H9 (cell line): Measurements from ENCODE around the gene MRGPRG. TPM values are rescaled to one million over a fixed set of nuclear protein-coding genes. Genes with fewer than 3 reads are reported as not detected.

Source experiments
- DNase-seq: peaks from one replicate; pipeline ENCODE4 v3.0.0-alpha.2; 2017
- H2AFZ ChIP-seq: one replicate; pipeline ENCODE4 v1.6.1; 2013; ENCODE audit warnings: mild to moderate bottlenecking, low read length, control low read depth, moderate library complexity
- H2AK5ac ChIP-seq: 2 replicates; pipeline ENCODE4 v1.6.1; 2013; ENCODE audit warnings: low read length, control low read depth, mixed read lengths; ENCODE audit not compliant: insufficient read length
- H2BK120ac ChIP-seq: one replicate; pipeline ENCODE4 v1.6.1; 2013; ENCODE audit warnings: low read depth, mild to moderate bottlenecking, low read length, control low read depth, inconsistent platforms; ENCODE audit not compliant: poor library complexity, severe bottlenecking
- H2BK12ac ChIP-seq: 2 replicates; pipeline ENCODE4 v1.6.1; 2013; ENCODE audit warnings: low read length, control low read depth, mixed read lengths, low read depth; ENCODE audit not compliant: insufficient read length
- H2BK15ac ChIP-seq: 2 replicates; pipeline ENCODE4 v1.6.1; 2013; ENCODE audit warnings: low read depth, low read length, control low read depth
- H2BK20ac ChIP-seq: one replicate; pipeline ENCODE4 v1.6.1; 2013; ENCODE audit warnings: low read depth, mild to moderate bottlenecking, low read length, control low read depth, inconsistent platforms; ENCODE audit not compliant: poor library complexity, severe bottlenecking
- H2BK5ac ChIP-seq: 2 replicates; pipeline ENCODE4 v1.6.1; 2013; ENCODE audit warnings: low read length, control low read depth, mixed read lengths; ENCODE audit not compliant: insufficient read length
- H3K14ac ChIP-seq: 2 replicates; pipeline ENCODE4 v1.6.1; 2013; ENCODE audit warnings: low read length, control low read depth; ENCODE audit not compliant: insufficient read depth
- H3K18ac ChIP-seq: 2 replicates; pipeline ENCODE4 v1.6.1; 2013; ENCODE audit warnings: low read depth, mild to moderate bottlenecking, mixed read lengths, low read length, control low read depth; ENCODE audit not compliant: insufficient read length
- H3K23ac ChIP-seq: 2 replicates; pipeline ENCODE4 v1.6.1; 2013; ENCODE audit warnings: low read length, control low read depth, mixed read lengths, low read depth; ENCODE audit not compliant: insufficient read length
- H3K23me2 ChIP-seq: 2 replicates; pipeline ENCODE4 v1.6.1; 2013; ENCODE audit warnings: low read depth, mild to moderate bottlenecking, mixed read lengths, low read length, control low read depth; ENCODE audit not compliant: insufficient read length, poor library complexity, severe bottlenecking
- H3K27ac ChIP-seq: 2 replicates; pipeline ENCODE4 v1.5.1; 2013; ENCODE audit warnings: low read length, control low read depth, mixed read lengths, low read depth; ENCODE audit not compliant: insufficient read length
- H3K27me3 ChIP-seq: 2 replicates; pipeline ENCODE4 v1.6.1; 2013; ENCODE audit warnings: low read length, control low read depth, inconsistent platforms; ENCODE audit not compliant: insufficient read depth
- H3K4ac ChIP-seq: 2 replicates; pipeline ENCODE4 v1.6.1; 2013; ENCODE audit warnings: low read depth, mild to moderate bottlenecking, control low read depth, inconsistent platforms, low read length, moderate library complexity
- H3K4me1 ChIP-seq: 2 replicates; pipeline ENCODE4 v1.6.1; 2013; ENCODE audit warnings: low read length, control low read depth, inconsistent platforms; ENCODE audit not compliant: insufficient read depth
- H3K4me2 ChIP-seq: 2 replicates; pipeline ENCODE4 v1.6.1; 2013; ENCODE audit warnings: low read length, control low read depth, mixed read lengths; ENCODE audit not compliant: insufficient read length, insufficient read depth
- H3K56ac ChIP-seq: 2 replicates; pipeline ENCODE4 v1.6.1; 2013; ENCODE audit warnings: low read depth, mild to moderate bottlenecking, mixed read lengths, low read length, control low read depth; ENCODE audit not compliant: insufficient read length
- H3K79me1 ChIP-seq: 2 replicates; pipeline ENCODE4 v1.6.1; 2013; ENCODE audit warnings: low read depth, mild to moderate bottlenecking, moderate library complexity, low read length, control low read depth, inconsistent platforms; ENCODE audit not compliant: insufficient read depth, poor library complexity, severe bottlenecking
- H3K79me2 ChIP-seq: 2 replicates; pipeline ENCODE4 v1.6.1; 2013; ENCODE audit warnings: low read length, control low read depth, inconsistent platforms; ENCODE audit not compliant: insufficient read depth
- H3K9ac ChIP-seq: 2 replicates; pipeline ENCODE4 v1.6.1; 2013; ENCODE audit warnings: low read length, control low read depth, mixed read lengths; ENCODE audit not compliant: insufficient read length; ENCODE audit errors: extremely low read depth
- H3K9me3 ChIP-seq: one replicate; pipeline ENCODE4 v1.6.1; 2013; ENCODE audit warnings: low read depth, low read length, inconsistent platforms; ENCODE audit not compliant: control insufficient read depth
- H3T11ph ChIP-seq: one replicate; pipeline ENCODE4 v1.6.1; 2013; ENCODE audit warnings: mild to moderate bottlenecking, low read length, control low read depth, inconsistent platforms
- H4K20me1 ChIP-seq: one replicate; pipeline ENCODE4 v1.6.1; 2013; ENCODE audit not compliant: control insufficient read depth, insufficient read length, insufficient read depth
- H4K5ac ChIP-seq: 2 replicates; pipeline ENCODE4 v1.6.1; 2013; ENCODE audit warnings: low read depth, mild to moderate bottlenecking, mixed read lengths, low read length, control low read depth; ENCODE audit not compliant: insufficient read length
- H4K8ac ChIP-seq: replicated peaks from 2 replicates; pipeline ENCODE4 v1.6.1; 2013; ENCODE audit warnings: low read length, control low read depth, mixed read lengths, low read depth; ENCODE audit not compliant: insufficient read length
- H4K91ac ChIP-seq: 2 replicates; pipeline ENCODE4 v1.6.1; 2013; ENCODE audit warnings: low read depth, mild to moderate bottlenecking, moderate library complexity, mixed read lengths, low read length, control low read depth; ENCODE audit not compliant: insufficient read length
- H3K27ac Mint-ChIP-seq, 3 experiments: 2 replicates in 2 of 3; 3 replicates in 1 of 3; pipeline ENCODE4 v1.8.0; 2020 to 2021; ENCODE audit warnings: mixed read lengths in 3 of 3, mild to moderate bottlenecking in 1 of 3, moderate library complexity in 1 of 3
- H3K27me3 Mint-ChIP-seq: 2 replicates; pipeline ENCODE4 v1.8.0; 2021; ENCODE audit warnings: low read depth, mild to moderate bottlenecking, moderate library complexity, mixed read lengths
- H3K36me3 Mint-ChIP-seq, 3 experiments: 2 replicates in 2 of 3; 3 replicates in 1 of 3; pipeline ENCODE4 v1.8.0; 2020 to 2021; ENCODE audit warnings: low read depth in 3 of 3, mixed read lengths in 3 of 3; ENCODE audit not compliant: insufficient read depth in 1 of 3
- H3K4me1 Mint-ChIP-seq, 2 experiments: 2 replicates each; pipeline ENCODE4 v1.8.0; 2020; ENCODE audit warnings: mixed read lengths in 2 of 2
- H3K4me3 Mint-ChIP-seq, 2 experiments: 2 replicates in 1 of 2; 3 replicates in 1 of 2; pipeline ENCODE4 v1.8.0; 2020 to 2021; ENCODE audit warnings: mild to moderate bottlenecking in 2 of 2, mixed read lengths in 2 of 2, moderate library complexity in 1 of 2
- H3K9me3 Mint-ChIP-seq, 2 experiments: 2 replicates in 1 of 2; 3 replicates in 1 of 2; pipeline ENCODE4 v1.8.0; 2020; ENCODE audit warnings: mild to moderate bottlenecking in 2 of 2, mixed read lengths in 2 of 2, moderate library complexity in 1 of 2
- CTCF ChIP-seq: fragments of 200-600 bp; sonication (generic); conservative IDR thresholded peaks from 3 replicates; pipeline ENCODE4 v1.8.0; 2021; ENCODE audit warnings: antibody characterized with exemption, mild to moderate bottlenecking
- WGBS: extraction: QIAGEN DNeasy Blood & Tissue Kit; methylation state at CpG from one replicate; pipeline ENCODE4 v1.1.7; 2013; ENCODE audit warnings: missing lambda C conversion rate, low lambda C conversion rate, mixed read lengths; ENCODE audit not compliant: insufficient read length; ENCODE audit errors: extremely low coverage; 5-methylcytosine and 5-hydroxymethylcytosine counted together
- total RNA-seq: library from RNA; stranded (reverse); gene quantifications from 2 replicates; pipeline ENCODE4 v1.2.1, GENCODE V29; 2021

MRGPRG gene
- total RNA-seq, 1 experiment from 2014 or later = not detected

- no peak for TF ChIP-seq CTCF
- H3K56ac ChIP-seq = no peak overlapping the region
- no peak overlapping the region for H2BK5ac ChIP-seq
- no peak overlapping the region for H3K27ac ChIP-seq
- no peak overlapping the region for H2BK120ac ChIP-seq
- 100% methylated on average over 2 of the region's 3 CpGs for WGBS
- no peak overlapping the region for H3K4ac ChIP-seq
- peaks cover 2% of the 10 kb centered on the region; the same call in 1 of the 2 replicates for H3K27me3 ChIP-seq
- no peaks in the 10 kb centered on the region for H4K20me1 ChIP-seq
- no peak overlapping the region for H2BK12ac ChIP-seq
- H4K5ac ChIP-seq = no peak overlapping the region
- H4K8ac ChIP-seq = no peak overlapping the region
- no peak overlapping the region for H3K23ac ChIP-seq
- Mint-ChIP-seq H3K9me3 (peaks cover 0 to 14% of the 10 kb centered on the region in 2 experiments; a peak in 3 of 5 replicates), H3K27me3 (peaks cover 33% of the 10 kb centered on the region), H3K4me1 (peaks cover 4% of the 10 kb centered on the region in 2 experiments), H3K4me3 (no peak overlapping the region), H3K27ac (no peak overlapping the region), H3K36me3 (0 out of 7 replicates have a peak, but pooled peaks cover 0 to 5% (median 0%) of the 10 kb centered on the region in 3 experiments)
- H4K91ac ChIP-seq = no peak overlapping the region
- no peaks in the 10 kb centered on the region for H3K79me1 ChIP-seq
- no peak overlapping the region for H3K9ac ChIP-seq
- H3K9me3 ChIP-seq = no peaks in the 10 kb centered on the region
- no peak overlapping the region for H3K4me2 ChIP-seq
- no peak overlapping the region for H3T11ph ChIP-seq
- H3K23me2 ChIP-seq = no peaks in the 10 kb centered on the region
- no peaks in the 10 kb centered on the region for H3K79me2 ChIP-seq
- no peak overlapping the region for H2AFZ ChIP-seq
- H3K14ac ChIP-seq = no peak overlapping the region
- no peak overlapping the region for H3K18ac ChIP-seq
- H2BK15ac ChIP-seq = no peak overlapping the region
- no peak for DNase-seq
- no peaks in the 10 kb centered on the region; the same call in 1 of the 2 replicates for H3K4me1 ChIP-seq
- H2BK20ac ChIP-seq = no peak overlapping the region
- no peak overlapping the region for H2AK5ac ChIP-seq
These were observed 44.2 kb downstream of the MRGPRG start for GRCh38 chr11:3174387-3174786.
